GM19324 (cell line): ENCODE results near the gene CCDC7.
"Not testable (repeated sequence)": the region's sequence is repeated elsewhere in the genome, so short reads cannot be mapped to it uniquely, and the experiment has no call there.

Experiments
- ATAC-seq: cut with Tn5 transposase; IDR thresholded peaks from one replicate; pipeline ENCODE4 v1.9.1; 2021; ENCODE audit warnings: mild to moderate bottlenecking, moderate library complexity; ENCODE audit not compliant: unreplicated experiment, low FRiP score

CCDC7 gene

GRCh38 chr10:32684291-32684690 is 238.4 kb downstream of the CCDC7 start:
- ATAC-seq, result no peak

DNA sequence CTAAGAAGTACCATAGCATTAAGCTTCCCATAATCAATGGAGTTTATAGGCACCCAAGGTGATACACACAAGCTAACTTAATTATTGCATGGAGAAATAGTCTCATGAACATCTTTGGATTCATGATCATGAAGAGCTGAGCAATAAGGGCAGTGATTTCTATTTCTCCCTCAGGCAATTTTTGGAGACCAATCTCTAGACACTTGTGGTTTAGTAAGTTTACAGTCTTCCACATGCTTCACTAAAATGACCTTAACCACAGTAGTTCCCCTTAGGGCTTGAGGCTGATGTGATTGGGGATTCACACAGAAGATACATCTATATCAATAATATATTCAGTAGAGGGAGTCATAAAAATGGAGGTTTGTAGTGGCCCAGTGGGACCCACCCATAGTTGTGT is 241.2 kb downstream of the CCDC7 start:
- ATAC-seq, result no peak

- no peak for ATAC-seq
Measured at GRCh38 chr10:32687546-32687945, 241.6 kb downstream of the CCDC7 start.

DNA sequence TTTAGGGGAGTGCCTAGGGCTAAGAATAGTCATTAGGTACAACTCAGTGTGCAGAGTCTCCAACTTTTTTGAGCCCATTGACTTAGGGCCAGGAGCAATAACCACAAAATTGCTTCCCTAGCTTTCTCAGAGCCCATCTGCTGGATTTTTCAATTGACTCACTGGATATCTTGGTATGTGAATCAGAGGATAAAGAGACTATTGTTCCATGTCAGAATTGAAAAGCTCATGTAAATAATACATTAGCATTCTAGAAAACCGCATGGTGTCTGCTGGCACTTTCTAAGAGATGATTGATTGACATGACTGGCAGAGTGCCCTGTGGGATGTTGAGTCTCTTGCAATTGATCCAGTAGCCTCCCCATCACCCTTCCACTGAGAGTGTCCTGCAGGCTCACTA is 246.2 kb downstream of the CCDC7 start:
- ATAC-seq, result no peak

DNA sequence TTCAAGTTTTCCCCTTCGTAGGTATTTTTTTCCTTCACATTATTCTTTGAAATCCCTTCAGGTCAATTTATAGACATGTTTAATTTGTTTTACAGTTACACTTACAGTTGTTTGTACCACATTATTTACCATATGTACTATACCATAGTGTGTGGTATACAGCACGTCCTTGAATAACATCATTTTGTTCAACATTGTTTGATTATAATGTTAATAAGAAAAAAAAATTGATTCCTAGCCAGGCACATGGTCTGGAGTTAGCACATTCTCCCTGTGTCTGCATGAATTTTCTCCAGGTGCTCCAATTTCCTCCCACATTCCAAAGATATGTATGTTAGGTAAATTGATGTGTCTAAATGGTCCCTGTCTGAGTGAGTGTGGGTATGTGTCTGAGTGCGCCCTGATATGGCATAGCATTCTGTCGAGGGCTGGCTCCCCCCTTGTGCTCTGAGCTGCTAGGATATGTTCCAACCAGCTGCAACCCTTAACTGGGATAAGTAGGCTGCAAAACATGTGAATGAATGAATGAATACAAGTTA is 247.6 kb downstream of the CCDC7 start:
- no peak for ATAC-seq

DNA sequence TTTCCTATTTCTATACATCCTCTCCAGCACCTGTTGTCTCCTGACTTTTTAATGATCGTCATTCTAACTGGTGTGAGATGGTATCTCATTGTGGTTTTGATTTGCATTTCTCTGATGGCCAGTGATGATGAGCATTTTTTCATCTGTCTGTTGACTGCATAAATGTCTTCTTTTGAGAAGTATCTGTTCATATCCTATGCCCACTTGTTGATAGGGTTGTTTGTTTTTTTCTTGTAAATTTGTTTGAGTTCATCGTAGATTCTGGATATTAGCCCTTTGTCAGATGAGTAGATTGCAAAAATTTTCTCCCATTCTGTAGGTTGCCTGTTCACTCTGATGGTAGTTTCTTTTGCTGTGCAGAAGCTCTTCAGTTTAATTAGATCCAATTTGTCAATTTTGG is 253.7 kb downstream of the CCDC7 start:
- not testable (repeated sequence) for ATAC-seq

- no peak for ATAC-seq
Measured at GRCh38 chr10:32713560-32713959, 267.6 kb downstream of the CCDC7 start.

GRCh38 chr10:32731527-32731926 is 285.6 kb downstream of the CCDC7 start:
- no peak for ATAC-seq

DNA sequence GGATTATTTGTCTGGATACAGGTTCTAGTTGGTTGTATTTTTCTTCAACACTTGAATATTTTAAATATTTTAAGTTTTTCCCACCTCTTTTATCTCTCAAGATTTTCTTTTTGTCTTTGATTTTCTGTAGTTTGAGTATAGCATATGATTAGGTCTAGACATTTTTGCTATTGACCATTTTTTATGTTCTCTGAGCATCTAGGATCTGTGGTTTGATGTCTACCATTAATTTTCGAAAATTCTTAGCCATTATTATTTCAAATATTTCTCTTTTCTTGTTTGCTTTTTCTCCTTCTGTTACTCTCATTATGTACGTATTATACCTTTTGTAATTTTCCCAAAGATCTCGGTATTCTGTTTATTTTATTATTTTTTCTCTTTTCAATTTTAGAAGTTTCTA is 293.0 kb downstream of the CCDC7 start:
- no peak for ATAC-seq

- no peak for ATAC-seq
Measured at GRCh38 chr10:32744321-32744720, 298.4 kb downstream of the CCDC7 start.

DNA sequence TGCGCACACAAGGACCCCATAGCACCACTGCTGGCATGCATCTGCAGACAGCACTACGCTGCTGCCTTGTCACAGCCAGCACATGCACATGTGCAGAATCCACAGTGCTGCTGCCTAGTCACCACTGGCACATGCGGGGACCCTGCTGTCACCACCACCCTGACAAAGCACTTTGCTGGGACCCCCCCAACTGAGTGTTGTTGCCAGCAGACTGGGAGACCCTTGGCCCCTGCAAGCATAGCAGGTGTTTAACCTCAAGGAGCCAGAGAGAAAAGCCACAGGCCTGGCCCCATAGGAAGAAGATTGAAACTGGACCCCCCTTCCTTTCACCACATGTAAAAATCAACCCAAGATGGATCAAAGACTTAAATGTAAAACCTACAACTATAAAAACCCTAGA is 300.9 kb downstream of the CCDC7 start:
- no peak for ATAC-seq

DNA sequence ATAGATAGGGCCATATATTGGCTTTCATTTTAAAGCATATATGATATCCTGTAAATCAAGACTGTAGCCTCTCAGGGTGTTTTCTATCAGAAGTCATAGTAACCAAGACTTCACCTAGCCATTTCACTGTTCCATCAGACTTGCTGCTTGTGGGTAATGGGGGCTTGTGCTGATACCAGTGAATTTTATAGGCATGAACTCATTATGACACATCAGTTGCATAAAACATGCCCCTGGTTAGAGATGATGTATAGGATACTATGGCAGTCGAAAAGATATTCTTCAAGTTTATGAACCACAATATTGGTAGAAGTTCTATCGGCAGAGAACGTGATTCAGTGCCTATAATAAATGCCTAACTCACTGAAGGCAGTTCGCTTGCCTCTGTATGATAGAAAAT is 305.6 kb downstream of the CCDC7 start:
- no peak for ATAC-seq

DNA sequence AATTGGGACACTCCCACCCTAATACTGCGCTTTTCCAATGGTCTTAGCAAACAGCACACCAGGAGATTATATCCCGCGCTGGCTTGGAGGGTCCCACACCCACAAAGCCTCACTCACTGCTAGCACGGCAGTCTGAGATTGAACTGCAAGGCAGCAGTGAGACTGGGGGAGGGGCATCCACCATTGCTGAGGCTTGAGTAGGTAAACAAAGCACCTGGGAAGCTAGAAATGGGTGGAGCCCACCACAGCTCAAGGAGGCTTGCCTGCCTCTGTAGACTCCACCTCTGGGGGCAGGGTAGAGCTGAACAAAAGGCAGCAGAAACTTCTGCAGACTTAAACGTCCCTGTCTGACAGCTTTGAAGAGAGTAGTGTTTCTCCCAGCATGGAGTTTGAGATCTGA is 309.0 kb downstream of the CCDC7 start:
- not testable (repeated sequence) for ATAC-seq

DNA sequence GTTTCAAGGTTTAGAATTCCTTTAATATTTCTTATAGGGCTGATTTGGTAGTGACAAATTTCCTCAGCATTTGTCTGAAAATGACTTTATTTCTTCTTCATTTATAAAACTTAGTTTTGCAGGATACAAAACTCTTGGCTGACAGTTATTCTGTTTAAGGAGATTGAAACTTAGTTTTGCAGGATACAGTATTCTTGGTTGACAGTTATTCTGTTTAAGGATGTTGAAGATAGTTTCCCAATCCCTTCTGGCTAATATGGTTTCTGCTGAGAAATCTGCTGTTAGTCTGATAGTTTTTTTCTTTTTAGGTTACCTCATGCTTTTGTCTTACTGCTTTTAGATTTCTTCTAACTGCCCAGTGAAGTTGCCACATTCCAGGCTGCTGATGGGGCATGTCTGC is 325.3 kb downstream of the CCDC7 start:
- ATAC-seq, result no peak

DNA sequence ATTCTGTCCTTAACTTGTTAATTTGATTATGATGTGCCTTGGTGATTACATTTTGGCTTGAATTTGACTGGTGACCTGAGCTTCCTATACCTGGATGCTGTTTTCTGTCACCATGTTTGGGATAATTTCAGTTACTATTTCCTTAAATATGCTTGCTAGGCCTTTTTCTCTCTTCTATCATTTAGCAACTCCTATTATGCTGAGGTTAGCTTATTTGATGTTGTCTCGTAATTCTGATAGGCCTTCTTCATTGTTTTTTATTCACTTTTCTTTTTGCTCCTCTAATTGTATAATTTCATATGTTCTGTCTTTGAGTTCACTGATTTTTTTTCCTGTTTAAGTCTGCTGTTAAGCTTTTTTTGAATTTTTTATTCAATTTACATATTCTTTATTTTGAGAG is 327.2 kb downstream of the CCDC7 start:
- ATAC-seq, result no peak

DNA sequence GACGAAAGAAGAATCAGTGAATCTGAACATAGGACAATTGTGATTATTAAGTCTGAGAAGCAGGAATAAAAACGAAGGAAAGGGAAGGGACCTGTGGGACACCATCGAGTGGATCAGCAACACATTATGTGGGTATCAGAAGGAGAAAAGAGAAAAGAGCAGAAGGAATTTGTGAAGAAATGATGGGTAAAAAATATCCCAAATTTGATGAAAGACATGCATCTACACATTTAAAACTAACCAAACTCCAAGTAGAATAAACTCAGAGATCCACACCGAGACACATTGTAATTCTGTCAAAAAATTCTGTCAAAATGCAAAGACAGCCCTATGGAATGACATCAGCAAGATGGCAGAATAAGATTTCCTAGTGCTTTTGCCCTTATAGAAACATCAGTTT is 341.0 kb downstream of the CCDC7 start:
- no peak for ATAC-seq

GRCh38 chr10:32787690-32788284 is 341.8 kb downstream of the CCDC7 start:
- ATAC-seq, result no peak

- ATAC-seq, result no peak
Measured at GRCh38 chr10:32788359-32788758, 342.4 kb downstream of the CCDC7 start.

GRCh38 chr10:32790483-32790882 is 344.5 kb downstream of the CCDC7 start:
- ATAC-seq, result no peak

DNA sequence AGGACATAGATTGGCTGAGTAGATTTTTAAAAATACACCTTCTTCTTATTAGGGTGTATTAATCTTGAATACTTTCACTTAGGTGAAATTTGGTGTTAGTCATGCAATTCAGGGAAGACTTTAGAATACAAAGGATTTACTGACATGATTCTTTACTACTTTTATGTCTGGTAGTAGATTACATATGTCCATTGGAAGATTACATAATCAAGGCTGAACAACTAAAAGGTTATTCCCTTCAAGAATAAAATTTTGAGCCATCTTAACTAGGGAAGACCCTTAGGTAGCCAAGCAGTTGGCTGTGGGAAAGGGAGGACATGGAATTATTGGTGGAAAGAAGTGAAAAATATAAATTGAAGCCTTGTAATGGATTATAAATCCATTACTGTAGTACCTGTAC is 347.1 kb downstream of the CCDC7 start:
- ATAC-seq, result no peak

DNA sequence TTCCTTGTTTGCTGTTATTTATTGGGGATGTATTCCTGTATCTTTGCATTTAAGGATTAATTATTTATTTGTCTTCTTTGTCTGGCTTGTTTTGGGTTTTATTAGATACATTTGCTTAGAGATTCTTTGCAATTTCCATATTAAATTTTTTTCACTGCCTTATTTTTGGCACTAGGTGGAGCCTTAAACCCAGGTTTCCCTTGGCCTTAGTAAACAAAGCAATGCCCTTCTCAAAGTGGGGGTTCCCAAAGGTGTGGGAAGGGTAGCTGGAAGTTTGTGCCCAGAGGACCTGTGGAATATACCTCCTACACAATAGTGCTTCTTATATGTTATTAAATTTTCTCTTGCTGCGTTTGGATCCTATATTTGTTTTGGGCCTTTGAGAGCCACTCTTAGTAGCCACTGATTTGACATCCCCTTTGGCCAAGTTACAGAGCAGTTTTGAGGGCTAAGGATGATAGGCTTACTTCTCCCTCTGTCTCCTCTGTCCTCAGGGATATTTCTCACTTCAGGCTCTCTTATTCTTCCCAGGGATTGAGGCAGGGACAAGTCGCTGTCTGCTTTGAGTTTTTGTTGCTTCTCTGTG is 349.8 kb downstream of the CCDC7 start:
- ATAC-seq, result no peak

GRCh38 chr10:32797393-32797792 is 351.5 kb downstream of the CCDC7 start:
- not testable (repeated sequence) for ATAC-seq
